T-helper 22 cell (primary cell): ENCODE results near the gene SNTG2.

Experiments used
- DNase-seq: peaks from one replicate; pipeline ENCODE4 v3.0.0-alpha.2; 2020; ENCODE audit warnings: low read depth

SNTG2 gene

GRCh38 chr2:1319393-1319792 lies 368.7 kb downstream of the SNTG2 start:
- no peak for DNase-seq

- no peak for DNase-seq
Observed at GRCh38 chr2:1321321-1321720, 370.7 kb downstream of the SNTG2 start.

DNA sequence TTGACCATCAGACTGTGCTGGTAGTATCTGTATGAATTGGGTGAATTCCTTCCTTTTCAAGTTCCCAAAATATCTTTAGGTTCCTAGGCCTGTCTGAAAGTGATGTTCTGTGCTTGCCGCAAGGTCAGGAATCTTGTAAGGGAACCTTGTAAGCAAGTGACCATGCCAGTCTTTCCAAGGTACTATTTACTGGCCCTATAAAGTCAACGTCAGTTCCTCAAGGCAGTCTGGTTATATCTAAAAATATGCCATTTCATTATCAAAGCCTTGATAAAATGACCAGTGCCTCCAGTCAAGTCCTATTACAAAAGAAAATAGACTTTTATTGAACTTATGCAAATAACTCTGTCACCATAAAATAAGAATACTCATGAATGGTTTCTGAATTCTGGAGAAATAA lies 374.2 kb downstream of the SNTG2 start:
- no peak for DNase-seq

- no peak for DNase-seq
Observed at GRCh38 chr2:1328684-1329083, 378.0 kb downstream of the SNTG2 start.

- no peak for DNase-seq
Observed at GRCh38 chr2:1339388-1340140, 388.9 kb downstream of the SNTG2 start.

GRCh38 chr2:1340141-1340512 lies 389.5 kb downstream of the SNTG2 start:
- no peak for DNase-seq

- DNase-seq = no peak
Observed at GRCh38 chr2:1341404-1342120, 390.9 kb downstream of the SNTG2 start.

GRCh38 chr2:1348789-1349188 lies 398.1 kb downstream of the SNTG2 start:
- DNase-seq = no peak

DNA sequence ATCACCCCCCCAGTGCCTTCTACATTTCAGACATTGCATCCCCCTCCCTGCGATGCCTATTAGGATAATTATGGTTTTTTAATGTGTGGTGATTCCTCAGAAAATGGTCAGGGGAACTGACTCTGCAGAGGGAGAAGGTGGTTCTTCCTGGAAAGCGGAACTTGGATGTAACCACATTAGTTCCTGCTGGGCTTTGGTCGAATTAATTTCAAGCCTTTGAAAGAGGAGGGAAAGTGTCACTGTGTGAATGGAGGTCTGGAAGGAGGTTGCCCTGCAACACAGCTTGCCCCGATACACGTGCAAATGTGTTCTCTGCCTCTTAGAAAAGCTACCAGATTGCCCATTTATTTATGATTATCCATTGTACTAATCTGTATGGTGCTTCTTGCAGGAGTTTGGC lies 399.5 kb downstream of the SNTG2 start:
- DNase-seq = no peak

- DNase-seq = no peak
Observed at GRCh38 chr2:1353124-1353523, 402.5 kb downstream of the SNTG2 start.

DNA sequence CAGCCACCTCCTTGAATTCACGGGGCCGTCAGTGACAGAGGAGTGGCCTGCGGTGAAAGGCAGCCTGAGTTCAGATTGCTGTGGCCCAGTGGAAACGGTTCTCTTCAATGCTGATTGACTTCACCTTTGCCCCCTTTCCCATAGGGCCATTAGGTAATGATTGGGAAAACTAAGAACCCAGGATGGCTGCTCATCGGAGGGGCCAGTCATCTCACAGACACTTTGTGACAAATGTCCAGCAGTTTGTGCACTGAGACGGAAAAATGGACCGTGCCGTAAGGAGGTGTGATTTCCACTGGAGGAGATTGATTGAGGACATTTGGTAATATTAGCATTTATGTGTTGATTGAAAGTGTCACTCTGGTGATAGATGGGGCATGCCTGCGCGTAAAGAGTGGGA lies 402.9 kb downstream of the SNTG2 start:
- no peak for DNase-seq

GRCh38 chr2:1360144-1360543 lies 409.5 kb downstream of the SNTG2 start:
- DNase-seq = no peak

GRCh38 chr2:1360557-1361250 lies 410.1 kb downstream of the SNTG2 start:
- no peak for DNase-seq

DNA sequence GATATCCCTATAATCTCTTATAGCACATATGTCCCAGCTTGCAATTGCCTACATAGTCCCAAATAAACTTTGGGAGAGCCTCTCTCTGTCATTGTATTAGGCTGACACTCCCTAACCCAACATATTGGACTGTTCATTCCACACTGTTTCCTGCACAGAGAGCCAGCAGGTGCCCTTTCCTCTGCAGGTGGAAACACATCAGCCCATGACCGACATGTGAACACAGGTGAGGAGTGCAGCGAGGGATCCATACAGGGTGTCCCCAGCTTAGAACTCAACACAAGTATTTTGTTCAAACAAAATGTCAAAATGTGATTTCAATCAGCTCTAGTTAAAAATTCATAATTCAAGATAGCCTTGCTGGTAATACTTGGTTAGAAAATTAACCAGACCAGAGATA lies 412.7 kb downstream of the SNTG2 start:
- no peak for DNase-seq

- DNase-seq = no peak
Observed at GRCh38 chr2:1366546-1367134, 416.0 kb downstream of the SNTG2 start.

- DNase-seq = no peak
Observed at GRCh38 chr2:1367601-1368000, 417.0 kb downstream of the SNTG2 start.

DNA sequence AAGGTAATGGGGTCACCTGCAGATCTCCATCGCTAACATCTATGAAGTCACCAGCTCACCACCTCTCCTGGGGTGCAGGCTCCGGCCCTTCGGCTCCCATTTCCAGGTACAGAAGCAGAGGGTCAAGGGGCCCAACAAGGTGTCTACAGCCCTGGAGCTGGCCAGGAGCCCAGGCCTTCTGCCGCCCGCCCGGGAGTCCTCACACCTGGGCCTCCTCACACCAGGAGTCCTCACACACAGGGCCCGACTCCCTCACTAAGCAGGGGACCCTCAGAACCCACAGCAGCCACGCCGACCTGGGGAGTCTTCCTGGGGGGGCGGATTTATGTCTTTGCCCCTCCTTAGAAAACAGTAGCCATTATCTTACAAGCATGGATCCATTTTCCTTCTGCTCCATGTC lies 419.3 kb downstream of the SNTG2 start:
- DNase-seq = no peak

DNA sequence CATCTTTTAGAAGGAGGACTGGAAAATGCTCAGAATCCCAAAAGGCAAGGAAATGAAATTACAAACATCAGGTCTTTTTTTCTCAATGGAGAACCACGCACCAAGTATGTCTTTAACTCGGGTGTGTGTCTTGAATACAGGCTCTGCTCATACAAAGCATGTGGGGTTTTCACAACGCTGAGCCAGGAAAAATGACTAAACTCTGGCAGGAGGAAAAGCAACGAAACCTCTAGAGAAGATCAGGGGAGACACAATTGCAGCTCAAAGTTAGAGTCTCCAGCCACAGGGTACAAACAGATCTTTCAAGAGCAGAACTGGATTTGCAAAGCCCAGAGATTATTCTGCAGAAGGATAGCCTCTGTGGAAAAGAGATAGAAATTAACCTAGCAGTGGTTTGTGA lies 419.8 kb downstream of the SNTG2 start:
- DNase-seq = no peak

DNA sequence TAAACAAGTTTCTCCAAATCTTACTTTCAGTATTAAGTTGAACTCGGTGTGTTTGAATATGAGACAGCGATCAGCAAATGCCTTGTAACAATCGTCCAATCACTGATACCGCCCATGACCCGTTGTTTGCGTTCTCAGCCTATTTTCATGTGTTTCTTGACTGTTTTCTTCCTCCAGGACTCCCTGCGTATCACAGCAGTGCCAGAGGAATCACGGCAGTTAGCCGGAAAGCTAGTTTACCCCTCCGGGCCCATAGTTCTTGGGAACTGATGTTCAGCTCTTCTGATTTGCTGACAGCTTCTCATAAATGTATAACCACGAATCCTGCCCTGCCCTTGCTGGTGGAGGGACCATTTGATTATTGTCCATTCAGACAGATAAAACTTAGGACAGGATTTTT lies 420.4 kb downstream of the SNTG2 start:
- DNase-seq = no peak

GRCh38 chr2:1373830-1374229 lies 423.2 kb downstream of the SNTG2 start:
- DNase-seq = no peak

- DNase-seq = no peak
Observed at GRCh38 chr2:1374287-1374686, 423.6 kb downstream of the SNTG2 start.

GRCh38 chr2:1375794-1376193 lies 425.1 kb downstream of the SNTG2 start:
- no peak for DNase-seq

GRCh38 chr2:1377473-1377872 lies 426.8 kb downstream of the SNTG2 start:
- DNase-seq = no peak
